Cardiac septum (tissue), 1 donor: ENCODE data around the gene BIRC6. TPM values are rescaled to one million over a fixed set of nuclear protein-coding genes. Genes with fewer than 3 reads are reported as not detected.
A peak's percentile ranks its signal among the peaks of the same experiment; 100 is the strongest.

Experiments
- DNase-seq: peaks from one replicate; pipeline ENCODE4 v3.0.0-alpha.2; 2020; ENCODE audit warnings: low spot score
- intact Hi-C: fragments of 100-400 bp; cut with DNase I; formaldehyde crosslinking; loops from one replicate; pipeline ENCODE4 v1.14.0; 2022
- total RNA-seq: library from RNA; stranded (reverse); fragmentation: NEBNext Ultra II Directional; extraction: Animal tissue kit (Norgen Biotek cat#: 25700); gene quantifications from one replicate; pipeline ENCODE4 v1.2.1, GENCODE V29; 2021
- donor health status: DM: no; HTN: no; CAD: no.

Gene BIRC6
- total RNA-seq, 1 donor from 2014 or later = 57.0 TPM

GRCh38 chr2:32562906-32563305 lies 206.1 kb downstream of the BIRC6 start:
- intact Hi-C loops = loop anchor here (10.0 kb wide), 1 partner anchor 1012 kb away; no protein-coding TSS in a partner anchor
- DNase-seq = no peak

GRCh38 chr2:32564417-32565035 lies 207.7 kb downstream of the BIRC6 start:
- intact Hi-C loops = loop anchor here (10.0 kb wide), 1 partner anchor 1010 kb away; no protein-coding TSS in a partner anchor
- no peak for DNase-seq

DNA sequence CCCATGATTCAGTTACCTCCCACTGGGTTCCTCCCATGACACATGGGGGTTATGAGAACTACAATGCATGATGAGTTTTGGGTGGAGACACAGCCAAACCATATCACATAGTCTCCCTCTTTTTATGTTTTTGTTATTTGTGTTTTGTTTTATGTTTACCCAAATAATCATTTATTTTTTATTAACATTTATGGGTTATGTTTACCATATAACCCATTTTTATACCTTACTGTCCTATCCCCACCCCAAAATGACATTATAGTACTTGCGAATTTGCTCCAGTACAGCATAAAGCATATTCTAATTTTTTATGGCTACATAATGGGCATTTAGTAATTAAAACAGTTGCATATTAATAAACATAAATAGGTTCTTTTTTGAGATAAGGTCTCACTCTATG lies 209.1 kb downstream of the BIRC6 start:
- intact Hi-C loops = loop anchor here (10.0 kb wide), 1 partner anchor 1009 kb away; no protein-coding TSS in a partner anchor
- DNase-seq = no peak

DNA sequence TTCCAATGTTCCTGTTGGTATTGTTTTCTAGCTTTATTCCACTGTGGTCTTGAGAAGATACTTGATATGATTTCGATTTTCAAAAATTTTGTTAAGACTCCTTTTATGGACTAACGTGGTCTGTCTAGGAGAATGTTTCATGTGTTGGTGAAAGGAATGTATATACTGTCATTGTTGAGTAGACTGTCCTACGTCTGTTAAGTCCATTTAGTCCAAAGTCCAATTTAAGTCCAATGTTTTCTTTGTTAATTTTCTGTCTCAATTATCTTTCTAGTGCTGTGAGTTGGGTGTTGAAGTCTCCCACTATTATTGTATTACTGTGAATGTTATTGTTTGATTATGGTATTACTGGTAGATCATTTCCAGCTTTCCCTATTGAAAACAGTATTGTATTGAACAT lies 215.2 kb downstream of the BIRC6 start:
- no peak for DNase-seq
- intact Hi-C loops = no loop called here

GRCh38 chr2:32572737-32573136 lies 215.9 kb downstream of the BIRC6 start:
- no peak for DNase-seq
- intact Hi-C loops = no loop called here

GRCh38 chr2:32591669-32592463 lies 235.0 kb downstream of the BIRC6 start:
- intact Hi-C loops = no loop called here
- no peak for DNase-seq

DNA sequence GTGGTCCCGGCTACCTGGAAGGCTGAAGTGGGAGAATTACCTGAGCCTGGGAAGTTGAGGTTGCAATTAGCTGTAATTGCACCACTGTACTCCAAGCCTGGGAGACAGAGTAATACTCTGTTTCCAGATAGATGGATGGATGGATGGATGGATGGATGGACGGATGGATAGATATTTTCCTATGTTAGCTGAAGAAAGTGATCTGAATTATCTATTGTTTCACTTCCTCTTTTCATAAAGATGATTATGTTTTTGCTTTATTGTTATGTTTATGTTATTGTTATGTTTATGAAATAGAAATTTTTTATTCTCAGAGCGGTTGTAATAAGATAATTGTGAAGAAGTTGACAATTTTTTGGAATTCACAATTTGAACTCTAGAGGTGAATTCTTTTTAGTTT lies 237.8 kb downstream of the BIRC6 start:
- intact Hi-C loops = no loop called here
- DNase-seq = no peak

- intact Hi-C loops = no loop called here
- no peak for DNase-seq
These were observed 254.5 kb downstream of the BIRC6 start for GRCh38 chr2:32611366-32611765.

DNA sequence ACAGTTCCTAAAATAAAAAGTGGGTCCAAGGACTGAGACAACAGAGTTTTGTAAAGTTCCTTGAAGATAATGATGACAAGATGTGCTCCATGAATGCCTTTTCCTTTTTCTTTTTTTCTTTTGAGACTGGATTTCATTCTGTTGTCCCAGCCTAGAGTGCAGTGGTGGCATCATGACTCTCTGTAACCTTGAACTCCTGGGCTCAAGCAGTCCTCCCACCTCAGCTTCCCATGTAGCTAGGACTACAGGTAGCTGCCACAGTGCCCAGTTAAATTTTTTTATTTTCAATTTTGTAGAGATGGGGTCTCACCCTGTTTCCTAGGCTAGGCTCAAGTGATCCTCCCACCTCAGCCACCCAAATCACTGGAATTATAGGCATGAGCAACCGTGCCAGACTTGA lies 254.9 kb downstream of the BIRC6 start:
- no peak for DNase-seq
- intact Hi-C loops = no loop called here

GRCh38 chr2:32614084-32614483 lies 257.3 kb downstream of the BIRC6 start:
- intact Hi-C loops = no loop called here
- DNase-seq = no peak

DNA sequence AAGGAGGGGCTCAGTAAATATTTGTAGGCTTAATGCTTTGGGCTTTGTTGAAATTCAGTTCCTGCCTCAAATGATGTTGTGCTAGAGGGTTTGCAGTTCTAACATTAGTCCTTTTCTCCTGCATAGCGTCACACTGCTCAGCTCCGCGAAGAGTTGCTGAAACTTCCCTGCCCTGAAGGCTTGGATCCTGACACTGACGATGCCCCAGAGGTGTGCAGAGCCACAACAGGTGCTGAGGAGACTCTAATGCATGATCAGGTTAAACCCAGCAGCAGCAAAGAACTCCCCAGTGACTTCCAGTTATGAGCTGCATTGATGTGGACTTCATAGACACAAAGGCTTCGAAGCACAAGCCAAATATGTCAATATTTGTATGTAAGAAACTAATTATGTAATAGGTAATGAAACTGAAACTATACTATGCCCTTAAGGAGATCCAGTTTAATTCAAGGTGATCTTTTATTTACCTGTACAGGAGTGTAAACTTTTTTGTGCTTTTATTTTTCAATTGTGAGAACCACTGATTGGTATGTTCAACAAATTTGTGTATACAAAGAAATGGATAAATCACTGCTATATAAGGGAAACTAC lies 260.9 kb downstream of the BIRC6 start:
- intact Hi-C loops = no loop called here
- DNase-seq = no peak

DNA sequence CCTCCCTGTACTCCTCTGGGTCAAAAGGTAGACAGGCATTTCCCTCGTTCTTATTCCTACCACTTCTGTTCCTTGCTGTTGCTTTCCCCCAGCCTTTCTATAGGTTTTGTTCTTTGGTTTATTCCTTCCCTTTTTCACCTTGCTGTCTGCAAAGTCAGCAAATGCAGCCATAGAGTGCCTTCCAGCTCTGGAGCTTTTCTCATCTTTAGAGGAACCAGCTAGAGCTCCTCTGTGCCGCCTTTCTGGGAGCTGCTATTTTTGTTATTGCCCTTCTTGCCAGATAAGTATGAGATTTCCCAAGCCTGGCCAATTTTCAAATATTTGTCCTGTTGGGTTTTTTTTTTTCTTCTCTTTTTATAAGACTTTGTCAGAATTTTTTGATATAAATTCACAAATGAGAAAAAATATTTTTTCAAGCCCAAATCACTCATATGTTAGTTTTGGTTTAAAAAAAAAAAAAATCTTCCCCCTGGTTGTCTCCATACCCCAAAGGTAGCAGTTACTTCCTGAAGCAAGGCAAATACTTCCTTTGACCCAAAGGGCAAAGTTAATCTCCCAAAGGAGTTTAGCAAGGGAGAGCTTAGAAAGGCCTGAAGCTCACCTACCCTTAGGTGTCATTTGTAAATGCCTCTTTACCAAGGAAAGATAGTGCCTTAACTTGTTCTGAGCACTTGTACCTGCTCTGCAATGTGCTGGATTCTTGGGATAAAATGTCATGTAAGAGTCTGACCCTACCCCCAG lies 265.9 kb downstream of the BIRC6 start:
- DNase-seq = no peak
- intact Hi-C loops = loop anchor here (10.0 kb wide), 1 partner anchor 142 kb away; no protein-coding TSS in a partner anchor

DNA sequence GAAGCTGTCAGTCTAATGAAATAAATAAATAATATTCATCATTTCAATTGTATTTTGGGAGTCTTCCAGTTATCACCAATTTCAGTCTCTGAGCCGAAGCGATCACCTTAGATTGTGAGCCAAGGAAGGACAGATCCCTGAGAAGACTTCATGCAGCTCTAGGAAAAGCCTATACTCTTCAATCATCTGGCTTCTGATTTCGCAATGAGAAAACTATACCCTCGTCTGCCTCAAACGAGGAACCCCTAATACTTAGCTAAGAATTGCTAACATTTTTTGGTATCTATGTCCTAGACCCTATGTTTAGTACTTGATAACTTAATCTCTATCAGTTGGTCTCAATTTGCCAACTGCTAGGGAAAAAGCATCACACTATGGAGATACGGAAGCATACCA lies 266.5 kb downstream of the BIRC6 start:
- intact Hi-C loops = loop anchor here (10.0 kb wide), 1 partner anchor 141 kb away; no protein-coding TSS in a partner anchor
- DNase-seq = no peak

- intact Hi-C loops = loop anchor here (10.0 kb wide), 1 partner anchor 140 kb away; no protein-coding TSS in a partner anchor
These were observed 268.0 kb downstream of the BIRC6 start for GRCh38 chr2:32624812-32625211.

GRCh38 chr2:32626639-32627221 lies 269.9 kb downstream of the BIRC6 start:
- intact Hi-C loops = loop anchor here (10.0 kb wide), 1 partner anchor 138 kb away; no protein-coding TSS in a partner anchor
- no peak for DNase-seq

More at GRCh38 chr2:32624812-32625211, 268.0 kb downstream of the BIRC6 start:
- DNase-seq = no peak

- no peak for DNase-seq
- intact Hi-C loops = loop anchor here (10.0 kb wide), 1 partner anchor 137 kb away; no protein-coding TSS in a partner anchor
These were observed 270.6 kb downstream of the BIRC6 start for GRCh38 chr2:32627441-32627813.

DNA sequence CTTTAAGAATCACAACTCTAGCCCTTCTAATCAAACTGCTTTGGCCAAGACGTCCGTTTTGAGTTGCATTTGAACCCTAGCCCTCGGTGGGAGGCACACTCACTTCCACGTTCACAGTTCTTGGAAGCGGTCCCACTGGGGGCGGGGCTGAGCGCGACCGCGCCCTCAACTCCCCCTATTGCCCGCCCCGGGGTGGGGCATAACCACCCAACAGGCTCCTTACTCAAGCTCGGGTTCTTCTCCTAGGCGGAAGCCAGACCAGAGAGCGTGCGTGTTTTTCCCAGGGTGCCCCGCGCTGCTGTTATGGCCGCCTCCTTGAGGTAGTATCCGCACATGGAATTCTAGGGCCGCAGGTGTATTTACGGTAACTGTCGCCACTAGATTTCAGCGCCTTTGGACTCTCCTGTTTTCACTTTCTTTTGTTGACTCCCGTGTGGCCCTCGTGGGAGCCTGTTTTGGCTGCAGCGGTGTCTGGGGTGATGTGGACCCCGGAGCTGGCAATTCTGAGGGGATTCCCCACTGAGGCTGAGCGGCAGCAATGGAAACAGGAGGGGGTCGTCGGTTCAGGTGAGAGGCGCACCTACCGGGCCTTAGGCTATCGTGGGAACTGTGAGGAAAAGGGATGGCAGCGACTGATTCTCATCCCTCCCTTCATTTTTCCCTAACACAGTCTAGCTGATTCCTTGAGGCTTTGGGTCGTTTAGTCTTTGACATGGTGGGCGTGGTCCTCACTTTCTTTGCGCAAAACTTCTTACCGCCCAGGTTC lies 271.2 kb downstream of the BIRC6 start, which contains the start of gene TTC27:
Gene TTC27, plus strand, starts transcription at position 237 of the 766 bp plus-strand sequence. Its CDS starts 243 bp downstream, at position 480.
- intact Hi-C loops = loop anchor here (10.0 kb wide), 1 partner anchor 137 kb away; no protein-coding TSS in a partner anchor
- DNase-seq = peak; percentile 98

DNA sequence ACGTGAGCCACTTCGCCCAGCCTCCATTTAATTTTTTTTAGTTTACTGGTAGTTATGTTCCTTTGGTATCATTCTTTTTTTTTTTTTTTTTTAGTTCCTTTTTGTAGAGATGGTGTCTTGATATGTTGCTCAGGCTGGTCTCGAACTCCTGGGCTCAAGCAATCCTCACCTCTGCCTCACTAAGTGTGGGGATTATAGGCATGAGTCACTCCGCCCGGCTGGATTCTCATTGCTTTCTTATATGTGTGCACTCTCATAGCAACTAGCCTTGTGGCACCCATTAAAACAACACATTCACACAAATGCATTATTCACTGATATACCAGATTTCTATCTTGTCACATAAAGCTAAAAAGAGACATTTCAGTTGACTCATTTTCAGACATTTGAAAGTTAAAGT lies 275.3 kb downstream of the BIRC6 start:
- intact Hi-C loops = no loop called here
- no peak for DNase-seq
